Measurements from ENCODE around the gene EMILIN3.

DNA sequence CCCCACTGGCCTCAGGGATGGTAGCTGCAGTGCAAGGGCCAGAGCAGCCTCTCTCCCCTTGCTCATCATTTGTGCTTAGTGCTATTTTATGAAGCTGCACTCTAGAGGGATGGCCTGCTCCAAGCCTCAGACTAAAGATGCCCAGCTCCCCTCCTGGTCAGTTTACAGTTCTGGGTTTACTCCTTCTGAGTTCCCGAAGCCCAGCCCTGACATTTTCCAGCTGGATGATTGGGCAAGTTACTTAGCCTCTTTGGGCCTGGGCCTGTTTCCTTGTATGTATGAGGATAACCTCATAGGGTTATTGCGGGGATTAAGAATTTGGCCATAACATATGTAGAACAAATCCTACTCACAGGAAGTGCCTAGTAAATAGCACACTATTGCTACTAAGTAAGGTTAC, 31.8 kb upstream of the EMILIN3 start:
- TF ChIP-seq, protein P1, sequence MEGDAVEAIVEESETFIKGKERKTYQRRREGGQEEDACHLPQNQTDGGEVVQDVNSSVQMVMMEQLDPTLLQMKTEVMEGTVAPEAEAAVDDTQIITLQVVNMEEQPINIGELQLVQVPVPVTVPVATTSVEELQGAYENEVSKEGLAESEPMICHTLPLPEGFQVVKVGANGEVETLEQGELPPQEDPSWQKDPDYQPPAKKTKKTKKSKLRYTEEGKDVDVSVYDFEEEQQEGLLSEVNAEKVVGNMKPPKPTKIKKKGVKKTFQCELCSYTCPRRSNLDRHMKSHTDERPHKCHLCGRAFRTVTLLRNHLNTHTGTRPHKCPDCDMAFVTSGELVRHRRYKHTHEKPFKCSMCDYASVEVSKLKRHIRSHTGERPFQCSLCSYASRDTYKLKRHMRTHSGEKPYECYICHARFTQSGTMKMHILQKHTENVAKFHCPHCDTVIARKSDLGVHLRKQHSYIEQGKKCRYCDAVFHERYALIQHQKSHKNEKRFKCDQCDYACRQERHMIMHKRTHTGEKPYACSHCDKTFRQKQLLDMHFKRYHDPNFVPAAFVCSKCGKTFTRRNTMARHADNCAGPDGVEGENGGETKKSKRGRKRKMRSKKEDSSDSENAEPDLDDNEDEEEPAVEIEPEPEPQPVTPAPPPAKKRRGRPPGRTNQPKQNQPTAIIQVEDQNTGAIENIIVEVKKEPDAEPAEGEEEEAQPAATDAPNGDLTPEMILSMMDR (conservative IDR thresholded peaks at IDR 0.05; ENCODE audit: low read depth, low read length): no peak
- TF ChIP-seq EZH2 (IDR thresholded peaks at IDR 0.05; ENCODE audit: borderline replicate concordance, low read depth, low read length, poor library complexity, severe bottlenecking): no peak
